IPS-15b (cell line): ENCODE results near the gene ZBTB16.

Experiments
- H3K27me3 ChIP-seq: one replicate; pipeline ENCODE4 v1.6.1; 2013; ENCODE audit warnings: low read length; ENCODE audit not compliant: control insufficient read depth, insufficient read depth
- H3K36me3 ChIP-seq: one replicate; pipeline ENCODE4 v1.6.1; 2013; ENCODE audit warnings: low read length; ENCODE audit not compliant: control insufficient read depth, insufficient read depth
- H3K4me1 ChIP-seq: one replicate; pipeline ENCODE4 v1.6.1; 2013; ENCODE audit warnings: mild to moderate bottlenecking, low read length; ENCODE audit not compliant: control insufficient read depth, insufficient read depth
- H3K4me3 ChIP-seq: one replicate; pipeline ENCODE4 v1.5.1; 2013; ENCODE audit warnings: low read depth, low read length
- H3K9ac ChIP-seq: one replicate; pipeline ENCODE4 v1.6.1; 2013; ENCODE audit warnings: low read depth, mild to moderate bottlenecking, low read length
- H3K9me3 ChIP-seq: one replicate; pipeline ENCODE4 v1.6.1; 2013; ENCODE audit warnings: mild to moderate bottlenecking, low read length; ENCODE audit not compliant: control insufficient read depth, insufficient read depth

ZBTB16 gene

GRCh38 chr11:114260483-114260882 lies 201.0 kb downstream of the ZBTB16 start:
- H3K9ac ChIP-seq = no peak overlapping the region
- H3K9me3 ChIP-seq = no peaks in the 10 kb centered on the region
- no peaks in the 10 kb centered on the region for H3K27me3 ChIP-seq
- no peak overlapping the region for H3K4me3 ChIP-seq
- H3K4me1 ChIP-seq = peaks cover 2% of the 10 kb centered on the region
- no peaks in the 10 kb centered on the region for H3K36me3 ChIP-seq

- H3K36me3 ChIP-seq = no peaks in the 10 kb centered on the region
- peaks cover 2% of the 10 kb centered on the region for H3K4me1 ChIP-seq
- H3K9me3 ChIP-seq = no peaks in the 10 kb centered on the region
- no peak overlapping the region for H3K9ac ChIP-seq
- no peaks in the 10 kb centered on the region for H3K27me3 ChIP-seq
- no peak overlapping the region for H3K4me3 ChIP-seq
Measured at GRCh38 chr11:114261791-114262190, 202.3 kb downstream of the ZBTB16 start.

GRCh38 chr11:114262681-114263512 lies 203.4 kb downstream of the ZBTB16 start:
- Histone ChIP-seq H3K9ac (no peak overlapping the region), H3K9me3 (no peaks in the 10 kb centered on the region), H3K36me3 (no peaks in the 10 kb centered on the region), H3K4me3 (no peak overlapping the region), H3K4me1 (peaks cover 2% of the 10 kb centered on the region), H3K27me3 (no peaks in the 10 kb centered on the region)

GRCh38 chr11:114263513-114264170 lies 204.1 kb downstream of the ZBTB16 start:
- Histone ChIP-seq H3K4me3 (no peak overlapping the region), H3K36me3 (no peaks in the 10 kb centered on the region), H3K27me3 (no peaks in the 10 kb centered on the region), H3K9ac (no peak overlapping the region), H3K9me3 (no peaks in the 10 kb centered on the region), H3K4me1 (peaks cover 2% of the 10 kb centered on the region)

GRCh38 chr11:114264381-114264780 lies 204.9 kb downstream of the ZBTB16 start:
- Histone ChIP-seq H3K27me3 (no peaks in the 10 kb centered on the region), H3K4me3 (no peak overlapping the region), H3K9me3 (no peaks in the 10 kb centered on the region), H3K4me1 (peaks cover 2% of the 10 kb centered on the region), H3K9ac (no peak overlapping the region), H3K36me3 (no peaks in the 10 kb centered on the region)

GRCh38 chr11:114265122-114265878 lies 205.8 kb downstream of the ZBTB16 start:
- Histone ChIP-seq H3K9me3 (no peaks in the 10 kb centered on the region), H3K4me1 (peaks cover 2% of the 10 kb centered on the region), H3K9ac (no peak overlapping the region), H3K27me3 (no peaks in the 10 kb centered on the region), H3K36me3 (no peaks in the 10 kb centered on the region), H3K4me3 (no peak overlapping the region)

GRCh38 chr11:114269498-114269897 lies 210.0 kb downstream of the ZBTB16 start:
- H3K4me3 ChIP-seq = no peak overlapping the region
- H3K27me3 ChIP-seq = no peaks in the 10 kb centered on the region
- H3K9me3 ChIP-seq = no peaks in the 10 kb centered on the region

GRCh38 chr11:114270531-114271270 lies 211.2 kb downstream of the ZBTB16 start:
- H3K9me3 ChIP-seq = no peaks in the 10 kb centered on the region
- H3K9ac ChIP-seq = no peak overlapping the region
- no peaks in the 10 kb centered on the region for H3K27me3 ChIP-seq
- H3K36me3 ChIP-seq = no peaks in the 10 kb centered on the region
- H3K4me1 ChIP-seq = no peaks in the 10 kb centered on the region
- no peak overlapping the region for H3K4me3 ChIP-seq

More at GRCh38 chr11:114269498-114269897, 210.0 kb downstream of the ZBTB16 start:
- H3K9ac ChIP-seq = no peak overlapping the region
- H3K36me3 ChIP-seq = no peaks in the 10 kb centered on the region
- no peaks in the 10 kb centered on the region for H3K4me1 ChIP-seq

- Histone ChIP-seq H3K4me3 (no peak overlapping the region), H3K4me1 (no peaks in the 10 kb centered on the region)
Measured at GRCh38 chr11:114271316-114271715, 211.8 kb downstream of the ZBTB16 start.

GRCh38 chr11:114272311-114272710 lies 212.8 kb downstream of the ZBTB16 start:
- Histone ChIP-seq H3K4me1 (no peaks in the 10 kb centered on the region), H3K9ac (no peak overlapping the region), H3K4me3 (no peak overlapping the region), H3K27me3 (no peaks in the 10 kb centered on the region), H3K36me3 (no peaks in the 10 kb centered on the region), H3K9me3 (no peaks in the 10 kb centered on the region)

More at GRCh38 chr11:114271316-114271715, 211.8 kb downstream of the ZBTB16 start:
- H3K9me3 ChIP-seq = no peaks in the 10 kb centered on the region
- H3K27me3 ChIP-seq = no peaks in the 10 kb centered on the region
- H3K36me3 ChIP-seq = no peaks in the 10 kb centered on the region
- no peak overlapping the region for H3K9ac ChIP-seq

GRCh38 chr11:114273071-114273470 lies 213.6 kb downstream of the ZBTB16 start:
- Histone ChIP-seq H3K4me3 (no peak overlapping the region), H3K27me3 (no peaks in the 10 kb centered on the region), H3K36me3 (no peaks in the 10 kb centered on the region), H3K9me3 (no peaks in the 10 kb centered on the region), H3K9ac (no peak overlapping the region), H3K4me1 (no peaks in the 10 kb centered on the region)
